Measurements from ENCODE around the gene LCN1. TPM values are rescaled to one million over a fixed set of nuclear protein-coding genes. Genes with fewer than 3 reads are reported as not detected.

Gene LCN1
- total RNA-seq, 2 experiments from 2014 or later, result not detected

- H3K4me2 ChIP-seq (ENCODE audit: low read length), result no peak overlapping the region
- intact Hi-C loops (cut with micrococcal nuclease; ENCODE audit: unreplicated experiment), result no loop called here
- no peak for DNase-seq (ENCODE audit: low spot score)
- BruUV-seq (replicated peaks), result no TSS peak
- no peaks in the 10 kb centered on the region for H3K9me2 ChIP-seq (ENCODE audit: insufficient read depth, low read length)
- no peaks in the 10 kb centered on the region for H3K9me3 ChIP-seq (ENCODE audit: low read length)
- H2AFZ ChIP-seq (ENCODE audit: low read length), result no peak overlapping the region
- H3K4me3 ChIP-seq (ENCODE audit: low read depth, low read length, poor library complexity, severe bottlenecking), result no peak overlapping the region
- H4K20me1 ChIP-seq (ENCODE audit: insufficient read depth, low read length), result no peaks in the 10 kb centered on the region
- no peak overlapping the region for H3K27ac ChIP-seq (ENCODE audit: low read depth, low read length, poor library complexity, severe bottlenecking)
- ChIA-PET POLR2A (interaction anchor here (0.7 kb wide), 1 partner anchor 103 kb away, joined by 3 read pairs; no protein-coding TSS in a partner anchor), CTCF (ENCODE audit: unreplicated experiment) (no interaction called here)
- no peaks in the 10 kb centered on the region for H3K4me1 ChIP-seq (ENCODE audit: insufficient read depth, low read length, poor library complexity, severe bottlenecking)
- H3K36me3 ChIP-seq (ENCODE audit: insufficient read depth, low read length), result no peaks in the 10 kb centered on the region
- no peaks in the 10 kb centered on the region for H3K79me2 ChIP-seq (ENCODE audit: insufficient read depth, low read depth, low read length)
- TF ChIP-seq EZH2phosphoT487 (IDR thresholded peaks at IDR 0.05; ENCODE audit: borderline replicate concordance, low read depth, low read length) (no peak), CTCF (conservative IDR thresholded peaks at IDR 0.05; ENCODE audit: low read length) (no peak)
These were observed 43.0 kb upstream of the LCN1 start for GRCh38 chr9:135478191-135478590.

GRCh38 chr9:135478829-135479468 is 42.3 kb upstream of the LCN1 start:
- Histone ChIP-seq H3K4me3 (ENCODE audit: low read depth, low read length, poor library complexity, severe bottlenecking) (peak overlapping the region; percentile 26), H3K9me2 (ENCODE audit: insufficient read depth, low read length) (no peaks in the 10 kb centered on the region), H3K79me2 (ENCODE audit: insufficient read depth, low read depth, low read length) (no peaks in the 10 kb centered on the region), H3K4me1 (ENCODE audit: insufficient read depth, low read length, poor library complexity, severe bottlenecking) (no peaks in the 10 kb centered on the region), H4K20me1 (ENCODE audit: insufficient read depth, low read length) (no peaks in the 10 kb centered on the region), H3K9me3 (ENCODE audit: low read length) (no peaks in the 10 kb centered on the region), H3K36me3 (ENCODE audit: insufficient read depth, low read length) (no peaks in the 10 kb centered on the region), H3K27ac (ENCODE audit: low read depth, low read length, poor library complexity, severe bottlenecking) (no peak overlapping the region), H3K4me2 (ENCODE audit: low read length) (no peak overlapping the region), H2AFZ (ENCODE audit: low read length) (no peak overlapping the region)
- no peak for DNase-seq (ENCODE audit: low spot score)
- BruUV-seq (replicated peaks), result no TSS peak
- ChIA-PET CTCF (ENCODE audit: unreplicated experiment) (no interaction called here), POLR2A (interaction anchor here (0.7 kb wide), 1 partner anchor 102 kb away, joined by 3 read pairs; no protein-coding TSS in a partner anchor)
- intact Hi-C loops (cut with micrococcal nuclease; ENCODE audit: unreplicated experiment), result no loop called here
- no peak for TF ChIP-seq CTCF (conservative IDR thresholded peaks at IDR 0.05; ENCODE audit: low read length)
- no peak for TF ChIP-seq EZH2phosphoT487 (IDR thresholded peaks at IDR 0.05; ENCODE audit: borderline replicate concordance, low read depth, low read length)

- Histone ChIP-seq H3K4me2 (ENCODE audit: low read length) (peak within 1 kb of the TSS; percentile 28; the same call in 1 of the 2 replicates), H3K27ac (ENCODE audit: low read depth, low read length, poor library complexity, severe bottlenecking) (no peak within 1 kb of the TSS), H2AFZ (ENCODE audit: low read length) (no peak within 1 kb of the TSS), H4K20me1 (ENCODE audit: insufficient read depth, low read length) (no peaks in the 10 kb centered on the region), H3K4me1 (ENCODE audit: insufficient read depth, low read length, poor library complexity, severe bottlenecking) (no peaks in the 10 kb centered on the region), H3K9me2 (ENCODE audit: insufficient read depth, low read length) (no peaks in the 10 kb centered on the region), H3K4me3 (ENCODE audit: low read depth, low read length, poor library complexity, severe bottlenecking) (peak within 1 kb of the TSS; percentile 48), H3K9me3 (ENCODE audit: low read length) (no peaks in the 10 kb centered on the region), H3K79me2 (ENCODE audit: insufficient read depth, low read depth, low read length) (no peaks in the 10 kb centered on the region), H3K36me3 (ENCODE audit: insufficient read depth, low read length) (no peaks in the 10 kb centered on the region)
- POLR2A ChIA-PET, result no interaction called here
- peak; percentile 10 for DNase-seq (ENCODE audit: low spot score)
- no TSS peak for BruUV-seq (replicated peaks)
- CTCF ChIA-PET (ENCODE audit: unreplicated experiment), result no interaction called here
- TF ChIP-seq CTCF (conservative IDR thresholded peaks at IDR 0.05; ENCODE audit: low read length) (no peak), EZH2phosphoT487 (IDR thresholded peaks at IDR 0.05; ENCODE audit: borderline replicate concordance, low read depth, low read length) (no peak)
- intact Hi-C loops (cut with micrococcal nuclease; ENCODE audit: unreplicated experiment), result no loop called here
These were observed 41.7 kb upstream of the LCN1 start, which contains the start of gene PPP1R26 for GRCh38 chr9:135479469-135480052. Gene PPP1R26, plus strand, starts transcription at chr9:135479782. Its CDS starts 4,729 bp downstream, at chr9:135484511.
